Liver (tissue), 9 donors: ENCODE measurements around the gene ACTL10. TPM values are rescaled to one million over a fixed set of nuclear protein-coding genes. Genes with fewer than 3 reads are reported as not detected.
"Not testable (repeated sequence)": the region's sequence is repeated elsewhere in the genome, so short reads cannot be mapped to it uniquely, and the experiment has no call there.

Source experiments
- DNase-seq: peaks from one replicate; pipeline ENCODE4 v3.0.0-alpha.2; 2017; ENCODE audit warnings: low spot score
- H3K27ac ChIP-seq, 2 donors: one replicate each; pipeline ENCODE4 v1.7.0; 2013; ENCODE audit warnings: inconsistent platforms in 2 of 2, low read length in 2 of 2, control low read depth in 1 of 2, low read depth in 1 of 2, mild to moderate bottlenecking in 1 of 2
- H3K27me3 ChIP-seq, 4 donors: one replicate each; pipeline versions ENCODE4 v1.6.1 to v1.7.0; 2013; ENCODE audit warnings: low read length in 3 of 4, inconsistent platforms in 1 of 4, mild to moderate bottlenecking in 1 of 4, moderate library complexity in 1 of 4; ENCODE audit not compliant: control insufficient read depth in 4 of 4, insufficient read depth in 4 of 4
- H3K36me3 ChIP-seq, 4 donors: one replicate each; pipeline versions ENCODE4 v1.6.1 to v1.7.0; 2013; ENCODE audit warnings: low read length in 3 of 4, mild to moderate bottlenecking in 3 of 4, low read depth in 1 of 4, moderate library complexity in 1 of 4; ENCODE audit not compliant: control insufficient read depth in 4 of 4, insufficient read depth in 3 of 4
- H3K4me1 ChIP-seq, 4 donors: one replicate each; pipeline versions ENCODE4 v1.6.1 to v1.7.0; 2013; ENCODE audit warnings: low read length in 3 of 4, mild to moderate bottlenecking in 3 of 4, moderate library complexity in 1 of 4; ENCODE audit not compliant: control insufficient read depth in 4 of 4, insufficient read depth in 4 of 4
- H3K4me3 ChIP-seq, 3 donors: one replicate each; pipeline versions ENCODE4 v1.6.1 to v1.7.0; 2013; ENCODE audit warnings: low read length in 3 of 3, control low read depth in 1 of 3, low read depth in 1 of 3, mild to moderate bottlenecking in 1 of 3
- H3K9ac ChIP-seq, 2 donors: one replicate each; pipeline ENCODE4 v1.7.0; 2013; ENCODE audit warnings: low read length in 2 of 2, mild to moderate bottlenecking in 2 of 2, moderate library complexity in 2 of 2, control low read depth in 1 of 2, low read depth in 1 of 2
- H3K9me3 ChIP-seq, 4 donors: one replicate each; pipeline versions ENCODE4 v1.6.1 to v1.7.0; 2013; ENCODE audit warnings: low read length in 3 of 4; ENCODE audit not compliant: control insufficient read depth in 4 of 4
- EGR1 ChIP-seq, 2 donors: IDR thresholded peaks; 2 replicates each; pipeline ENCODE4 v1.6.1; 2016 to 2018; ENCODE audit warnings: antibody characterized with exemption in 2 of 2, low read depth in 2 of 2
- FOXA1 ChIP-seq: IDR thresholded peaks from 2 replicates; pipeline ENCODE4 v1.6.1; 2016; ENCODE audit warnings: antibody characterized with exemption
- GABPA ChIP-seq, 2 donors: IDR thresholded peaks in 1 of 2; conservative IDR thresholded peaks in 1 of 2; 2 replicates each; pipeline ENCODE4 v1.6.1; 2016; ENCODE audit warnings: antibody characterized with exemption in 2 of 2, mild to moderate bottlenecking in 1 of 2, moderate library complexity in 1 of 2
- HNF4G ChIP-seq: IDR thresholded peaks from 2 replicates; pipeline ENCODE4 v1.6.1; 2016; ENCODE audit warnings: antibody characterized with exemption
- JUND ChIP-seq, 2 donors: IDR thresholded peaks; 2 replicates each; pipeline ENCODE4 v1.6.1; 2016; ENCODE audit warnings: antibody characterized with exemption in 2 of 2
- NR2F2 ChIP-seq: IDR thresholded peaks from 2 replicates; pipeline ENCODE4 v1.6.1; 2016; ENCODE audit warnings: antibody characterized with exemption
- RAD21 ChIP-seq, 2 donors: IDR thresholded peaks; 2 replicates each; pipeline ENCODE4 v1.6.1; 2016; ENCODE audit warnings: antibody characterized with exemption in 2 of 2, mild to moderate bottlenecking in 2 of 2
- RXRA ChIP-seq, 2 donors: IDR thresholded peaks; 2 replicates each; pipeline ENCODE4 v1.6.1; 2017 to 2018; ENCODE audit warnings: antibody characterized with exemption in 2 of 2, mild to moderate bottlenecking in 1 of 2
- SP1 ChIP-seq: IDR thresholded peaks from 2 replicates; pipeline ENCODE4 v1.6.1; 2018; ENCODE audit warnings: antibody characterized with exemption, mild to moderate bottlenecking
- TAF1 ChIP-seq: conservative IDR thresholded peaks from 2 replicates; pipeline ENCODE4 v1.6.1; 2016; ENCODE audit warnings: antibody characterized with exemption, mild to moderate bottlenecking
- YY1 ChIP-seq: IDR thresholded peaks from 2 replicates; pipeline ENCODE4 v1.6.1; 2016; ENCODE audit warnings: antibody characterized with exemption, mild to moderate bottlenecking
- ZBTB33 ChIP-seq: IDR thresholded peaks from 2 replicates; pipeline ENCODE4 v1.6.1; 2016; ENCODE audit warnings: antibody characterized with exemption
- WGBS: extraction: QIAGEN DNeasy Blood & Tissue Kit; methylation state at CpG from one replicate; pipeline ENCODE4 v1.1.7; 2013; 5-methylcytosine and 5-hydroxymethylcytosine counted together
- polyA plus RNA-seq, 2 donors: library from polyadenylated mRNA; stranded (reverse) in 1 of 2; unstranded in 1 of 2; fragments of 200-250 nt in 1 of 2; fragments of >200 nt in 1 of 2; fragmentation: Nextera tagmentation in 1 of 2; extraction: Ambion mirVana in 1 of 2; gene quantifications; one replicate each; pipeline versions ENCODE4 v1.2.1 to v1.2.3, GENCODE V29; 2013 to 2015
- total RNA-seq, 2 donors: library from RNA; depleted of rRNA; stranded (reverse); fragments of >200 nt; gene quantifications; one replicate each; pipeline ENCODE4 v1.2.3, GENCODE V29; 2014
- TF ChIP-seq, protein P1 (sequence below): fragments of 150-350 bp; IDR thresholded peaks from 2 replicates; pipeline ENCODE4 v1.5.1; 2017; ENCODE audit warnings: improper control_type of control experiment, low read depth, low read length; ENCODE audit not compliant: missing input control
- donor health status: healthy.
- donor health status: healthy.
- donor health status: healthy.
- donor health status: healthy.
- donor health status: healthy.

The ACTL10 gene
- total and polyA plus RNA-seq, 4 donors: 0.10 to 0.50 (median 0.35) TPM

- Histone ChIP-seq H3K27me3 (no peaks in the 10 kb centered on the region), H3K27ac (no peak overlapping the region), H3K9ac (no peak overlapping the region), H3K9me3 (no peaks in the 10 kb centered on the region), H3K4me3 (no peak overlapping the region), H3K36me3 (peaks cover 1 to 50% (median 16%) of the 10 kb centered on the region in 4 donors), H3K4me1 (no peaks in the 10 kb centered on the region)
- WGBS: 96% methylated on average over 5 of the region's 5 CpGs
- no peak for DNase-seq
- no peak for TF ChIP-seq RXRA (IDR thresholded peaks at IDR 0.05)
- TF ChIP-seq NR2F2: no peak
- TF ChIP-seq GABPA (IDR thresholded peaks at IDR 0.05 in 1 of 2, conservative IDR thresholded peaks at IDR 0.05 in 1 of 2): no peak
- no peak for TF ChIP-seq EGR1 (IDR thresholded peaks at IDR 0.05; ENCODE audit: low read depth in 2 of 2)
- TF ChIP-seq, protein P1, sequence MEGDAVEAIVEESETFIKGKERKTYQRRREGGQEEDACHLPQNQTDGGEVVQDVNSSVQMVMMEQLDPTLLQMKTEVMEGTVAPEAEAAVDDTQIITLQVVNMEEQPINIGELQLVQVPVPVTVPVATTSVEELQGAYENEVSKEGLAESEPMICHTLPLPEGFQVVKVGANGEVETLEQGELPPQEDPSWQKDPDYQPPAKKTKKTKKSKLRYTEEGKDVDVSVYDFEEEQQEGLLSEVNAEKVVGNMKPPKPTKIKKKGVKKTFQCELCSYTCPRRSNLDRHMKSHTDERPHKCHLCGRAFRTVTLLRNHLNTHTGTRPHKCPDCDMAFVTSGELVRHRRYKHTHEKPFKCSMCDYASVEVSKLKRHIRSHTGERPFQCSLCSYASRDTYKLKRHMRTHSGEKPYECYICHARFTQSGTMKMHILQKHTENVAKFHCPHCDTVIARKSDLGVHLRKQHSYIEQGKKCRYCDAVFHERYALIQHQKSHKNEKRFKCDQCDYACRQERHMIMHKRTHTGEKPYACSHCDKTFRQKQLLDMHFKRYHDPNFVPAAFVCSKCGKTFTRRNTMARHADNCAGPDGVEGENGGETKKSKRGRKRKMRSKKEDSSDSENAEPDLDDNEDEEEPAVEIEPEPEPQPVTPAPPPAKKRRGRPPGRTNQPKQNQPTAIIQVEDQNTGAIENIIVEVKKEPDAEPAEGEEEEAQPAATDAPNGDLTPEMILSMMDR: no peak
- TF ChIP-seq ZBTB33: no peak
- no peak for TF ChIP-seq RAD21 (IDR thresholded peaks at IDR 0.05)
- no peak for TF ChIP-seq FOXA1
- TF ChIP-seq HNF4G: no peak
- TF ChIP-seq JUND (IDR thresholded peaks at IDR 0.05): no peak
- TF ChIP-seq TAF1: no peak
- no peak for TF ChIP-seq YY1
- TF ChIP-seq SP1: no peak
Observed at GRCh38 chr20:33629979-33630378, 36.8 kb upstream of the ACTL10 start.

DNA sequence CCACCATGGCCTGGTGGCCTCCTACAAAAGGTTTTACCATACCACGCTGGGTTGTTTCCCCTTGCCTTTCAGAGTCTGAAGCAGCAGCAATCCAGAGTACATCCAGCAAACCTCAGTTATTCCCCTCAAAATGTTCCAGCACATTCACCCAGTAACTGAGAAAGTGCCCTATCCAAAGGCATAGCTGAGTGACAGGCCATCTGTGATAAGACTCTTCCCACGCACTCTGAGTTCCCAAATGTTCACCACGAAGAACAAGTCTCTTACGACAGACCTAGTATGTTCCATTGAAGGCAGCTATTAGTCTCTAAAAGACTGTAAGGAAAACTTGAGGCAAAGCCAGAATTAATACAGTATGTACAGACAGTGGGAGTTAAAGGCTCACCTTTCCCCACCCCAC is 36.2 kb upstream of the ACTL10 start:
- 97% methylated on average over 4 of the region's 4 CpGs for WGBS
- Histone ChIP-seq H3K27me3 (no peaks in the 10 kb centered on the region), H3K36me3 (peaks cover 1 to 45% (median 12%) of the 10 kb centered on the region in 4 donors), H3K4me1 (no peaks in the 10 kb centered on the region), H3K9ac (no peak overlapping the region), H3K27ac (no peak overlapping the region), H3K9me3 (no peaks in the 10 kb centered on the region), H3K4me3 (no peak overlapping the region)
- TF ChIP-seq YY1: no peak
- TF ChIP-seq ZBTB33: no peak
- no peak for TF ChIP-seq NR2F2
- no peak for TF ChIP-seq HNF4G
- no peak for TF ChIP-seq SP1
- TF ChIP-seq, protein P1: no peak
- no peak for TF ChIP-seq RXRA (IDR thresholded peaks at IDR 0.05)
- TF ChIP-seq EGR1 (IDR thresholded peaks at IDR 0.05; ENCODE audit: low read depth in 2 of 2): no peak
- no peak for DNase-seq

GRCh38 chr20:33631910-33632309 is 34.8 kb upstream of the ACTL10 start:
- H3K27ac ChIP-seq, H3K4me3 ChIP-seq, H3K4me1 ChIP-seq, H3K27me3 ChIP-seq, H3K9me3 ChIP-seq, H3K9ac ChIP-seq, DNase-seq: not testable (repeated sequence)
- 87% methylated on average over 4 of the region's 4 CpGs for WGBS
- peaks cover 1 to 42% (median 13%) of the 10 kb centered on the region in 4 donors for H3K36me3 ChIP-seq
